Naive thymus-derived CD4-positive, alpha-beta T cell (primary cell): ENCODE measurements around the gene MSMO1. TPM values are rescaled to one million over a fixed set of nuclear protein-coding genes. Genes with fewer than 3 reads are reported as not detected.
A peak's percentile ranks its signal among the peaks of the same experiment; 100 is the strongest.
"Not testable (repeated sequence)": the region's sequence is repeated elsewhere in the genome, so short reads cannot be mapped to it uniquely, and the experiment has no call there.

Experiments
- ATAC-seq: fragments of 150-1000 bp; cut with Tn5 transposase; 2 replicates; pipeline ENCODE4 v1.10.0; 2021; ENCODE audit warnings: mild to moderate bottlenecking, moderate library complexity
- CTCF ChIA-PET: fragments of 350-600 bp; sonication (Branson Sonifier 250); formaldehyde crosslinking; loops from one replicate; lab custom pipeline; 2021; ENCODE audit warnings: antibody characterized with exemption; lab: Charles Lee
- POLR2A ChIA-PET: fragments of 350-600 bp; sonication (Branson Sonifier 250); formaldehyde crosslinking; loops from one replicate; lab custom pipeline; 2021; ENCODE audit warnings: antibody characterized with exemption, inconsistent platforms; lab: Charles Lee
- DNase-seq, 9 donors: peaks; one replicate each; pipeline versions ENCODE4 v3.0.0 to v3.0.0-alpha.2; 2020 to 2022; ENCODE audit warnings: mixed read lengths in 1 of 9
- H3K27ac ChIP-seq: one replicate; pipeline ENCODE4 v1.7.0; 2013; ENCODE audit warnings: mild to moderate bottlenecking, low read depth, low read length, moderate library complexity
- H3K27me3 ChIP-seq, 2 donors: one replicate each; pipeline ENCODE4 v1.7.0; 2013; ENCODE audit warnings: low read length in 2 of 2, mild to moderate bottlenecking in 2 of 2, moderate library complexity in 2 of 2; ENCODE audit not compliant: control insufficient read depth in 2 of 2, insufficient read depth in 2 of 2
- H3K36me3 ChIP-seq, 3 experiments: 1 replicate in 2 of 3; 2 replicates in 1 of 3; pipeline ENCODE4 v1.7.0; 2013; ENCODE audit warnings: low read length in 3 of 3, mild to moderate bottlenecking in 3 of 3, moderate library complexity in 1 of 3; ENCODE audit not compliant: insufficient read depth in 3 of 3, control insufficient read depth in 2 of 3
- H3K4me1 ChIP-seq, 2 donors: one replicate each; pipeline ENCODE4 v1.7.0; 2013; ENCODE audit warnings: low read length in 2 of 2, mild to moderate bottlenecking in 2 of 2, moderate library complexity in 1 of 2; ENCODE audit not compliant: control insufficient read depth in 2 of 2, insufficient read depth in 2 of 2
- H3K4me3 ChIP-seq: 2 replicates; pipeline ENCODE4 v1.7.0; 2013; ENCODE audit warnings: mild to moderate bottlenecking, low read length
- H3K9me3 ChIP-seq, 3 experiments: 1 replicate in 2 of 3; 2 replicates in 1 of 3; pipeline ENCODE4 v1.7.0; 2013; ENCODE audit warnings: low read length in 3 of 3; ENCODE audit not compliant: control insufficient read depth in 2 of 3
- H3K27ac Mint-ChIP-seq, 9 donors: one replicate each; pipeline ENCODE4 v1.8.0; 2020 to 2022; ENCODE audit warnings: mixed read lengths in 9 of 9, mild to moderate bottlenecking in 8 of 9, moderate library complexity in 5 of 9, inconsistent platforms in 2 of 9
- H3K27me3 Mint-ChIP-seq, 5 donors: one replicate each; pipeline ENCODE4 v1.8.0; 2021 to 2022; ENCODE audit warnings: mixed read lengths in 5 of 5, mild to moderate bottlenecking in 1 of 5
- H3K36me3 Mint-ChIP-seq, 5 donors: one replicate each; pipeline ENCODE4 v1.8.0; 2020 to 2022; ENCODE audit warnings: mixed read lengths in 5 of 5, mild to moderate bottlenecking in 3 of 5, inconsistent platforms in 1 of 5
- H3K4me1 Mint-ChIP-seq, 7 donors: one replicate each; pipeline ENCODE4 v1.8.0; 2020 to 2022; ENCODE audit warnings: mixed read lengths in 7 of 7, mild to moderate bottlenecking in 3 of 7, inconsistent platforms in 1 of 7
- H3K4me3 Mint-ChIP-seq, 10 donors: one replicate each; pipeline ENCODE4 v1.8.0; 2020 to 2022; ENCODE audit warnings: mild to moderate bottlenecking in 10 of 10, mixed read lengths in 10 of 10, moderate library complexity in 6 of 10, inconsistent platforms in 2 of 10
- H3K9me3 Mint-ChIP-seq, 11 donors: one replicate each; pipeline ENCODE4 v1.8.0; 2020 to 2022; ENCODE audit warnings: mixed read lengths in 11 of 11, mild to moderate bottlenecking in 4 of 11, inconsistent platforms in 1 of 11, moderate library complexity in 1 of 11
- intact Hi-C, 2 donors: fragments of 100-400 bp; cut with micrococcal nuclease; formaldehyde crosslinking; loops; one replicate each; pipeline ENCODE4 v1.15.1; 2023
- polyA plus RNA-seq, 2 donors: library from polyadenylated mRNA; unstranded; fragments of 300-500 nt; fragmentation: Illumina TruSeq; gene quantifications; one replicate each; pipeline ENCODE4 v1.2.3, GENCODE V29; 2021
- total RNA-seq, 6 experiments: library from RNA in 5 of 6; stranded (reverse) in 5 of 6; gene quantifications; 1 replicate in 5 of 6; 2 replicates in 1 of 6; pipeline ENCODE4 v1.2.3 and lab custom pipeline; 2021 to 2026

MSMO1 gene
- total and polyA plus RNA-seq, 7 experiments from 2014 or later: 9.6 to 37.9 (median 22.8) TPM

DNA sequence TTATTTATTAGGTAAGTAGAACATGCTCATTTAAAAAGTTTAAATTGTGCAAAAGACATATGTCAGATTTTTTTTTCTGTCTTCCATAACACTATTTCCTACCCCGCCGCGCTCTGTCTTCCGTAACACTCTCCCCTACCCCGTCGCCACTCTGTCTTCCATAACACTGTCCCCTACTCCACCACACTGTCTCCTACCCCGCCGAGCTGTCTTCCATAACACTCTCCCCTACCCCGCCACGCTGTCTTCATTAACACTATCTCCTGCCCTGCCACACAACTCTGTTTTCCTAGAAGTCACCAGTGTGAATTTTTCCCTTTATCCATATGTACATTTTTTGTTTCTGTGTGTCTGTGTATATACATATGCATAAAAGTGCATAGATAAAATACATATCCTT, 4.4 kb downstream of the MSMO1 start:
- H3K9me3 ChIP-seq: no peaks in the 10 kb centered on the region
- Mint-ChIP-seq H3K9me3 (no peaks in the 10 kb centered on the region), H3K27ac (peak overlapping the region in 4 of 9 donors; percentile 0 to 65 (median 33)), H3K27me3 (no peaks in the 10 kb centered on the region), H3K4me3 (peak overlapping the region in 6 of 10 donors; percentile 5 to 72 (median 7)), H3K4me1 (peaks cover 28 to 49% (median 45%) of the 10 kb centered on the region in 7 donors), H3K36me3 (peaks cover 0 to 28% (median 16%) of the 10 kb centered on the region in 5 donors)
- POLR2A ChIA-PET: interaction anchor here (0.6 kb wide), 1 partner anchor 12 kb away, joined by 4 read pairs; no protein-coding TSS in a partner anchor
- intact Hi-C loops: no loop called here
- H3K4me1 ChIP-seq: peaks cover 15 to 24% of the 10 kb centered on the region in 2 donors
- no peak overlapping the region for H3K4me3 ChIP-seq
- DNase-seq (no peak), ATAC-seq (no peak)
- no peak overlapping the region for H3K27ac ChIP-seq
- H3K36me3 ChIP-seq: peaks cover 0 to 8% (median 5%) of the 10 kb centered on the region in 3 experiments
- H3K27me3 ChIP-seq: no peaks in the 10 kb centered on the region
- CTCF ChIA-PET: no interaction called here

DNA sequence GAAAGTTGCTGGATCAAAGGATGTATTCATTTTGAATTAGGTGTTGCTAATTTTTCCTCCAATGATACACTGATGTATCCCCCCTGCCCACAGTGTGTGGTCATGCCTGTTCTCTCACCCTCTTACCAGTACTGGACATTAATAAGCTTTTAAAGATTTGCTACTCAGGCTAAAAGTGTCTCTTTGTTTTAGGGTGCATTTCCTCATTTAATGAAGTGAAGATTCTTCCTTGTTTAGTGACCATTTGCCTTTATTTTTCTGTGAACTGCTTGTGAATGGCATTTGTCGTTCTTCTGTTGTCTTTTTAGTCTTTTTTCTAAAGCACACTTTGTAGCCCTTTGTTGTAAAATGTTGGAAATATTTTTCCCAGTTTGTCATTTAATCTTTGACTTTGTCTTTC, 5.0 kb downstream of the MSMO1 start:
- ChIA-PET POLR2A (interaction anchor here (0.8 kb wide), 1 partner anchor 46 kb away, joined by 3 read pairs; no protein-coding TSS in a partner anchor), CTCF (no interaction called here)
- peak overlapping the region in 6 of 9 donors; percentile 0 to 62 (median 18) for H3K27ac Mint-ChIP-seq
- no peak overlapping the region for H3K27ac ChIP-seq
- H3K27me3 Mint-ChIP-seq: no peaks in the 10 kb centered on the region
- no peak overlapping the region for H3K4me3 ChIP-seq
- peaks cover 0 to 10% (median 5%) of the 10 kb centered on the region in 3 experiments for H3K36me3 ChIP-seq
- H3K27me3 ChIP-seq: no peaks in the 10 kb centered on the region
- H3K9me3 ChIP-seq: no peaks in the 10 kb centered on the region
- intact Hi-C loops: no loop called here
- no peak for ATAC-seq
- H3K4me1 ChIP-seq: peaks cover 15 to 23% of the 10 kb centered on the region in 2 donors
- H3K36me3 Mint-ChIP-seq: peaks cover 0 to 32% (median 16%) of the 10 kb centered on the region in 5 donors
- peak overlapping the region in 5 of 10 donors; percentile 1 to 72 (median 16) for H3K4me3 Mint-ChIP-seq
- no peaks in the 10 kb centered on the region for H3K9me3 Mint-ChIP-seq
- DNase-seq: no peak
- peaks cover 28 to 54% (median 46%) of the 10 kb centered on the region in 7 donors for H3K4me1 Mint-ChIP-seq

DNA sequence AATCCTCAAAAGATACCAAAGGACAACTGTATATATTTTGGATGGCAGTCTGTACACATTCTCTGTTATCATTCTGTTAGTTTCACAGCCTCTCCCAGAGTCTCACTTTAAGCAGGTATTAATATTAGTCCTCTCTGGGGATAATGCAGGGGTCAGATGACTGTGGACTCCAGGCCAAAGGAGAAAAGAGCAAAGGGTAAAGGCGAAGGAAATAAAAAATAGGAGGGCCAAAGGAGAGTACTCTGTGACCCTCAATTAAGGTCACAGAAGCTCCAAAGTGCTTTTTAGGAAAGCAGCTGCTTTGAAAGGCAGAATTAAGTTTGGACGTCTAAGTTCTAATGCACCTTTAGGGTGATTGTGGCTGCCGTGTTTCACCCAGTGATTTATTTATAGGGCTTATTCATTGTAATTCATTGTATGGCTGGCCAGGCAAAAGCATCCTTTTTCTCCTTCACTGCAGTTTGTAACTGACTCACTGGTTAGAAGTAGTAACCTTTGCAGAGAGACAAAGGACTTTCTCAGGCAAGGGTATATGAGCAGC, 7.8 kb downstream of the MSMO1 start:
- intact Hi-C loops: no loop called here
- H3K27me3 Mint-ChIP-seq: no peaks in the 10 kb centered on the region
- ATAC-seq (no peak), DNase-seq (no peak)
- Histone ChIP-seq H3K9me3 (no peaks in the 10 kb centered on the region), H3K4me1 (peaks cover 0 to 5% of the 10 kb centered on the region in 2 donors), H3K27me3 (no peaks in the 10 kb centered on the region), H3K27ac (no peak overlapping the region), H3K4me3 (no peak overlapping the region), H3K36me3 (peaks cover 0 to 21% (median 16%) of the 10 kb centered on the region in 3 experiments)
- POLR2A ChIA-PET: no interaction called here
- peaks cover 0 to 36% (median 18%) of the 10 kb centered on the region in 5 donors for H3K36me3 Mint-ChIP-seq
- H3K4me1 Mint-ChIP-seq: peaks cover 25 to 51% (median 46%) of the 10 kb centered on the region in 7 donors
- H3K9me3 Mint-ChIP-seq: no peaks in the 10 kb centered on the region
- CTCF ChIA-PET: no interaction called here
- no peak overlapping the region for H3K4me3 Mint-ChIP-seq
- H3K27ac Mint-ChIP-seq: peak overlapping the region in 7 of 9 donors; percentile 21 to 69 (median 40)

DNA sequence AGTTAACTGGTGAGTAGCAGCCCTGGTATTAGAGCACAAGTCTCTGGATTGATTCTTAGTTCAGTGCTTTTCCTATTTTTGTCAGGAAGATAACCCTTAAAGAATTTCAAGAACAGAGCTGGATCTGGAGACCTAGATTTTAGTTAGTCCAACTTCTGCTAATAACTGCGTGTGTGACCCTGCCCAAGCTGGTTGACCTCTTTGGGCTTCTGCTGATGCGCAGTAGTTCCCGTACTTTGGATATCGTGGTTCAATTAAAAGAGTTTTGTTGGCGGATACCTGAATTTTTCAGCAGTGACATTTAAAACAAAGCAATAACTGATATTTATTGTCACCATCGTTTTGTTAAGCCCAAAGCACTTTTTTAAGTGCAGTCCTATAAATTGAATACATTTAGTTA, 9.3 kb downstream of the MSMO1 start:
- H3K4me1 ChIP-seq: no peaks in the 10 kb centered on the region
- ChIA-PET CTCF (interaction anchor here (1.3 kb wide), 1 partner anchor 205 kb away, joined by 4 read pairs; no protein-coding TSS in a partner anchor), POLR2A (no interaction called here)
- no peaks in the 10 kb centered on the region for H3K27me3 ChIP-seq
- H3K9me3 Mint-ChIP-seq: no peaks in the 10 kb centered on the region
- DNase-seq: no peak
- intact Hi-C loops: no loop called here
- no peaks in the 10 kb centered on the region for H3K27me3 Mint-ChIP-seq
- peaks cover 12 to 37% (median 31%) of the 10 kb centered on the region in 7 donors for H3K4me1 Mint-ChIP-seq
- H3K9me3 ChIP-seq: no peaks in the 10 kb centered on the region
- peak overlapping the region in 3 of 9 donors; percentile 33 to 60 (median 53) for H3K27ac Mint-ChIP-seq
- H3K36me3 Mint-ChIP-seq: peaks cover 0 to 29% (median 7%) of the 10 kb centered on the region in 5 donors
- no peak overlapping the region for H3K4me3 Mint-ChIP-seq
- peaks cover 0 to 24% (median 22%) of the 10 kb centered on the region in 3 experiments for H3K36me3 ChIP-seq
- H3K4me3 ChIP-seq: no peak overlapping the region
- H3K27ac ChIP-seq: no peak overlapping the region
- ATAC-seq: no peak

DNA sequence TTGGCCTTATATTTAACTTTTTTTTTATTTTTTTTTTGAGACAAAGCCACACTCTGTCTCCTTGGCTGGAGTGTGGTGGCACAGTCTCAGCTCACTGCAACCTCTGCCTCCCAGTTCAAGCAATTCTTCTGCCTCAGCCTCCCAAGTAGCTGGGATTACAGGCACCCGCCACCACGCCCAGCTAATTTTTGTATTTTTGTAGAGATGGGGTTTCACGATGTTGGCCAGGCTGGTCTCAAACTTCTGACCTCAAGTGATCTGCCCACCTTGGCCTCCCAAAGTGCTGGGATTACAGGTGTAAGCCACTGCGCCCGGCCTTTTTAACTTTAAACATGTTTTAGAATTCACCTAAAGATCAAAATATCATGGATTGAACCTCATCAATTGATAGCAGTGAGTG, 14.9 kb downstream of the MSMO1 start:
- intact Hi-C loops: loop anchor here in 1 of 2 donors (2.0 to 10.0 kb wide), 3 partner anchors 122 to 564 kb away; partner anchors contain the start of gene KLHL2
- not testable (repeated sequence) for H3K4me3 Mint-ChIP-seq, H3K9me3 Mint-ChIP-seq, H3K4me3 ChIP-seq, H3K9me3 ChIP-seq, H3K27me3 ChIP-seq, DNase-seq, ATAC-seq, H3K4me1 ChIP-seq, H3K27ac ChIP-seq, H3K36me3 Mint-ChIP-seq, H3K4me1 Mint-ChIP-seq, H3K27me3 Mint-ChIP-seq
- peaks cover 0 to 21% (median 12%) of the 10 kb centered on the region in 3 experiments for H3K36me3 ChIP-seq
- POLR2A ChIA-PET: interaction anchor here (1.2 kb wide), 1 partner anchor 15 kb away, joined by 3 read pairs; the partner anchor contains the start of gene MSMO1
- H3K27ac Mint-ChIP-seq: peak overlapping the region in 2 of 9 donors; percentile 23 to 30
- CTCF ChIA-PET: interaction anchor here (0.7 to 6.5 kb wide), 5 partner anchors 15 to 229 kb away, joined by 3 to 68 read pairs (median 4); partner anchors contain the start of gene TMEM192

DNA sequence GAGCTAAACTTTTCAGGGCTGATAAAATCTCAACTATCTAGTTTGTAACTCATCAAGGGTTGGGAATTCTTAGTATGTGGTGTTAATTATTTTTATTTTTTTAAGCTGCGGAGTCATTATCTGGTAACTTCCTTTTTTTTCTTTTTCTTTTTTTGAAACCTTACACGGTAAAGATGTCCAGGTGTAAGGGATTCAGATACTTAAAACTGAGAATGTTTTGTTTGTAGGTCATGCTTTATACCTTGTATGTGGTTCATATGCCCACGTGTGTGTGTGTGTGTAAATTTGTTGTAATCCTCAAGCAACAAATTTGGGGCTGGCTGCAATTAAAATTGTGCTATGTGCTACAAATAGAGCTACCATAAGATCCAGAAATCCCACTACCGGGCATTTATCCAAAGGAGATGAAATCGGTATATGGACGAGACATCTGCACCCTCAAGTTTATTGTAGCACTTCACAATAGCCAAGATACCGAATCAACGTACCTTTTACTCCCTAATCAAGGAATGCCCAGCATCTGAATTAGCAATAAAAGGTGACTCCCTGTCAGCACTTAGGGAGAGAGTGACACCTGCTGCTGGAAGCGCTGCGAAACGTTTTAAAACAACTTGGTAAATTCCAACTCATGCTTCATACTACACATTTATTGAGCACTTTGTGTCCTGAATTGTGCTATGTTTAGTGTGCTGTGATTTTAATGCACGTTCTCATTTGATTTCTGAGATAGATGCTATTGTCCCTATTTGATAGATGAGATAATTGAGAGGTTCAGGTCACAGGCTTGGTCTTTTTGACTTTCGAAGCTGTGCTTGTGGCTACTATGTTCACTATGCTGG, 16.1 kb downstream of the MSMO1 start:
- ATAC-seq (peak; percentile 22), DNase-seq (peak in 5 of 9 donors; percentile 2 to 34 (median 21))
- Mint-ChIP-seq H3K4me1 (peaks cover 0 to 3% (median 0%) of the 10 kb centered on the region in 7 donors), H3K9me3 (no peaks in the 10 kb centered on the region), H3K4me3 (no peak overlapping the region), H3K27ac (peak overlapping the region in 5 of 9 donors; percentile 41 to 86 (median 66)), H3K36me3 (peaks cover 0 to 4% (median 0%) of the 10 kb centered on the region in 5 donors), H3K27me3 (no peaks in the 10 kb centered on the region)
- Histone ChIP-seq H3K27me3 (no peaks in the 10 kb centered on the region), H3K9me3 (no peaks in the 10 kb centered on the region), H3K36me3 (peaks cover 0 to 18% (median 12%) of the 10 kb centered on the region in 3 experiments), H3K4me3 (no peak overlapping the region), H3K4me1 (no peaks in the 10 kb centered on the region), H3K27ac (no peak overlapping the region)
- POLR2A ChIA-PET: interaction anchor here (0.7 to 1.2 kb wide), 2 partner anchors 12 to 16 kb away, joined by 3 to 4 read pairs; partner anchors contain the start of gene MSMO1
- intact Hi-C loops: loop anchor here (1.0 to 10.0 kb wide), 5 partner anchors 121 to 565 kb away; partner anchors contain the start of genes KLHL2 (in 1 of the 2) and TMEM192 (in 1 of the 2)
- CTCF ChIA-PET: interaction anchor here (0.9 to 6.5 kb wide), 3 partner anchors 19 to 231 kb away, joined by 4 to 68 read pairs (median 4); partner anchors contain the start of gene TMEM192
